Right lobe of liver (tissue), 4 donors: ENCODE data around the gene XKR8.

ENCODE experiments used
- POLR2A ChIP-seq: fragments of 450-650 bp; IDR thresholded peaks from one replicate; pipeline ENCODE4 v1.6.1; 2017; ENCODE audit warnings: antibody characterized with exemption, mild to moderate bottlenecking
- TF ChIP-seq, protein P1 (sequence below), 4 donors: fragments of 200-600 bp in 3 of 4; fragments of 450-650 bp in 1 of 4; IDR thresholded peaks; one replicate each; pipeline versions ENCODE4 v1.5.1 to v1.8.0; 2016 to 2022; ENCODE audit warnings: antibody characterized with exemption in 4 of 4, mild to moderate bottlenecking in 2 of 4
- donor health status: DM: no; HTN: no; CAD: no.
- donor health status: DM: no; HTN: no; CAD: no.
- donor health status: DM: no; HTN: yes; CAD: no.

GRCh38 chr1:27931184-27931583, 28.6 kb upstream of the XKR8 start:
- TF ChIP-seq, protein P1, sequence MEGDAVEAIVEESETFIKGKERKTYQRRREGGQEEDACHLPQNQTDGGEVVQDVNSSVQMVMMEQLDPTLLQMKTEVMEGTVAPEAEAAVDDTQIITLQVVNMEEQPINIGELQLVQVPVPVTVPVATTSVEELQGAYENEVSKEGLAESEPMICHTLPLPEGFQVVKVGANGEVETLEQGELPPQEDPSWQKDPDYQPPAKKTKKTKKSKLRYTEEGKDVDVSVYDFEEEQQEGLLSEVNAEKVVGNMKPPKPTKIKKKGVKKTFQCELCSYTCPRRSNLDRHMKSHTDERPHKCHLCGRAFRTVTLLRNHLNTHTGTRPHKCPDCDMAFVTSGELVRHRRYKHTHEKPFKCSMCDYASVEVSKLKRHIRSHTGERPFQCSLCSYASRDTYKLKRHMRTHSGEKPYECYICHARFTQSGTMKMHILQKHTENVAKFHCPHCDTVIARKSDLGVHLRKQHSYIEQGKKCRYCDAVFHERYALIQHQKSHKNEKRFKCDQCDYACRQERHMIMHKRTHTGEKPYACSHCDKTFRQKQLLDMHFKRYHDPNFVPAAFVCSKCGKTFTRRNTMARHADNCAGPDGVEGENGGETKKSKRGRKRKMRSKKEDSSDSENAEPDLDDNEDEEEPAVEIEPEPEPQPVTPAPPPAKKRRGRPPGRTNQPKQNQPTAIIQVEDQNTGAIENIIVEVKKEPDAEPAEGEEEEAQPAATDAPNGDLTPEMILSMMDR (IDR thresholded peaks at IDR 0.05): no peak
- TF ChIP-seq POLR2A: no peak
